ENCODE data around the gene CIC.

Gene CIC

GRCh38 chr19:42268704-42269477, at the start of gene CIC:
CIC (plus strand) TSS chr19:42269252; CDS start chr19:42271784, 2,532 bp downstream.
- peak; percentile 99 to 100 for DNase-seq

GRCh38 chr19:42219812-42220750, 49.0 kb upstream of the CIC start, which contains the start of gene ZNF526:
ZNF526 (plus strand) TSS chr19:42220312; CDS start chr19:42224404, 4,092 bp downstream.
- DNase-seq = peak; percentile 91 to 93

GRCh38 chr19:42220751-42221097, 48.3 kb upstream of the CIC start:
- no peak for DNase-seq

- no peak for DNase-seq
Observed at GRCh38 chr19:42224940-42225717, 43.9 kb upstream of the CIC start.

- no peak for DNase-seq
Observed at GRCh38 chr19:42225718-42226292, 43.2 kb upstream of the CIC start.

GRCh38 chr19:42226886-42227285, 42.2 kb upstream of the CIC start:
- no peak for DNase-seq

GRCh38 chr19:42228641-42229040, 40.4 kb upstream of the CIC start:
- DNase-seq = no peak

GRCh38 chr19:42229301-42229854, 39.7 kb upstream of the CIC start:
- DNase-seq = no peak

GRCh38 chr19:42229855-42230351, 39.1 kb upstream of the CIC start:
- no peak for DNase-seq

- DNase-seq = no peak
Observed at GRCh38 chr19:42230571-42230970, 38.5 kb upstream of the CIC start.

GRCh38 chr19:42232435-42232834, 36.6 kb upstream of the CIC start:
- DNase-seq = no peak

GRCh38 chr19:42233106-42233505, 35.9 kb upstream of the CIC start:
- no peak for DNase-seq

GRCh38 chr19:42233678-42234292, 35.3 kb upstream of the CIC start:
- no peak for DNase-seq

GRCh38 chr19:42234364-42234763, 34.7 kb upstream of the CIC start:
- no peak for DNase-seq

GRCh38 chr19:42235181-42235580, 33.9 kb upstream of the CIC start:
- no peak for DNase-seq

GRCh38 chr19:42239544-42240220, 29.4 kb upstream of the CIC start:
- no peak for DNase-seq

GRCh38 chr19:42241279-42241678, 27.8 kb upstream of the CIC start:
- no peak for DNase-seq

GRCh38 chr19:42242069-42242511, 27.0 kb upstream of the CIC start:
- no peak for DNase-seq

- peak; percentile 96 to 97 for DNase-seq
Observed at GRCh38 chr19:42242512-42243409, 26.3 kb upstream of the CIC start, which contains the start of gene GSK3A. GSK3A (minus strand) TSS chr19:42242602; CDS start chr19:42242465, 137 bp downstream.

All from AML-193 (cell line).